ENCODE measurements around the gene MOV10. TPM values are rescaled to one million over a fixed set of nuclear protein-coding genes. Genes with fewer than 3 reads are reported as not detected.

Gene MOV10
- total and polyA plus RNA-seq, 9 of the 15 experiments (the other 6 are each of a cell fraction or from before 2014, with no cell fraction given) = 16.7 to 105 (median 49.5) TPM

DNA sequence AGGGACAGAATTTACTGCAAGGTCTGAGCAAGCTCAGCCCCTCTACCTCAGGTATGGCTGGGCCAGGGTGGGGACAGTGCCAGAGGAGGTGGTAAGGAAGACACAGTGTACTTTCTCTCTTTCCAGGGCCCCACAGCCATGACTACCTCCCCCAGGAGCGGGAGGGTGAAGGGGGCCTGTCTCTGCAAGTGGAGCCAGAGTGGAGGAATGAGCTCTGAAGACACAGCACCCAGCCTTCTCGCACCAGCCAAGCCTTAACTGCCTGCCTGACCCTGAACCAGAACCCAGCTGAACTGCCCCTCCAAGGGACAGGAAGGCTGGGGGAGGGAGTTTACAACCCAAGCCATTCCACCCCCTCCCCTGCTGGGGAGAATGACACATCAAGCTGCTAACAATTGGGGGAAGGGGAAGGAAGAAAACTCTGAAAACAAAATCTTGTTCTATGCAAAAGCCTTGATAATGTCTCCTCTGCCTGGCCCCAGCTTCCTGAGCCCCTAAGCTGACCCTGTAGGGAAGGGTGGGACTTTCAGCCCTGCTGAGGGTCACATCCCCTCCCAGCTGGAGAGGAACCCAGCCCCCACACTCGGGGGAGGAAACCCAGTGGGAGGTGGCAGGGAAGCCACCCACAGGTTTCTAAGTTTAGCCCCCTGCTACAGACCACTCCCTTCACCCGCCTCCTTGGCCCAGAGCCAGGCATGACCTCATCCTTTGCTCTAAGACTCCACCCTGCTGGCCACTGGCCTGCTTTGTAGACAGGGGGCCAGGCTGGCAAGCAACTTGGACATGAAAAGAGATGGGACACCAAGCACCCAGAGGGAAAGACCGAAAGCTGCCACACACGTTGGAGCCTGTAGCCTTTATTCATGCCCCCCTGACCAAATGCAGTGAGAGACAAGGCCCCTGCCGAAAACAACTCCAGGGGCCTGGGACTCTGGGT lies 26.1 kb downstream of the MOV10 start (continued):
- TF ChIP-seq, protein P1, sequence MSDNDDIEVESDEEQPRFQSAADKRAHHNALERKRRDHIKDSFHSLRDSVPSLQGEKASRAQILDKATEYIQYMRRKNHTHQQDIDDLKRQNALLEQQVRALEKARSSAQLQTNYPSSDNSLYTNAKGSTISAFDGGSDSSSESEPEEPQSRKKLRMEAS (CRISPR knock-in tag; IDR thresholded peaks at IDR 0.05) = peak; percentile 68
- no peak for TF ChIP-seq CBX8 (IDR thresholded peaks at IDR 0.05; ENCODE audit: borderline replicate concordance, extremely low read depth, low read depth, low read length, poor library complexity, severe bottlenecking)
- 0 out of 2 replicates have a peak, but pooled peaks have one; percentile 3 for TF ChIP-seq MIER1 (IDR thresholded peaks at IDR 0.05; ENCODE audit: low read depth)
- TF ChIP-seq POLR2AphosphoS5 (IDR thresholded peaks at IDR 0.05; ENCODE audit: control insufficient read depth, insufficient read depth, low read depth, low read length) = peak; percentile 89
- peak; percentile 96 for TF ChIP-seq SMARCA4 (IDR thresholded peaks at IDR 0.05)
- TF ChIP-seq ZFX (CRISPR knock-in tag; IDR thresholded peaks at IDR 0.05) = no peak
- peak; percentile 84 for TF ChIP-seq MTA1 (IDR thresholded peaks at IDR 0.05; ENCODE audit: borderline replicate concordance)
- no peak for TF ChIP-seq ZNF384 (IDR thresholded peaks at IDR 0.05; ENCODE audit: low read depth, low read length)
- TF ChIP-seq, protein P2, sequence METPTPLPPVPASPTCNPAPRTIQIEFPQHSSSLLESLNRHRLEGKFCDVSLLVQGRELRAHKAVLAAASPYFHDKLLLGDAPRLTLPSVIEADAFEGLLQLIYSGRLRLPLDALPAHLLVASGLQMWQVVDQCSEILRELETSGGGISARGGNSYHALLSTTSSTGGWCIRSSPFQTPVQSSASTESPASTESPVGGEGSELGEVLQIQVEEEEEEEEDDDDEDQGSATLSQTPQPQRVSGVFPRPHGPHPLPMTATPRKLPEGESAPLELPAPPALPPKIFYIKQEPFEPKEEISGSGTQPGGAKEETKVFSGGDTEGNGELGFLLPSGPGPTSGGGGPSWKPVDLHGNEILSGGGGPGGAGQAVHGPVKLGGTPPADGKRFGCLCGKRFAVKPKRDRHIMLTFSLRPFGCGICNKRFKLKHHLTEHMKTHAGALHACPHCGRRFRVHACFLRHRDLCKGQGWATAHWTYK (CRISPR knock-in tag; IDR thresholded peaks at IDR 0.05) = peak; percentile 64; the same call in 1 of the 2 replicates
- TF ChIP-seq, protein P3, sequence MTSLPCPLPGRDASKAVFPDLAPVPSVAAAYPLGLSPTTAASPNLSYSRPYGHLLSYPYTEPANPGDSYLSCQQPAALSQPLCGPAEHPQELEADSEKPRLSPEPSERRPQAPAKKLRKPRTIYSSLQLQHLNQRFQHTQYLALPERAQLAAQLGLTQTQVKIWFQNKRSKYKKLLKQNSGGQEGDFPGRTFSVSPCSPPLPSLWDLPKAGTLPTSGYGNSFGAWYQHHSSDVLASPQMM (CRISPR knock-in tag; IDR thresholded peaks at IDR 0.05) = no peak
- TF ChIP-seq, protein P4, sequence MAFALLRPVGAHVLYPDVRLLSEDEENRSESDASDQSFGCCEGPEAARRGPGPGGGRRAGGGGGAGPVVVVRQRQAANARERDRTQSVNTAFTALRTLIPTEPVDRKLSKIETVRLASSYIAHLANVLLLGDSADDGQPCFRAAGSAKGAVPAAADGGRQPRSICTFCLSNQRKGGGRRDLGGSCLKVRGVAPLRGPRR (CRISPR knock-in tag; IDR thresholded peaks at IDR 0.05) = peak; percentile 83; the same call in 1 of the 2 replicates
- TF ChIP-seq ZNF76 (CRISPR knock-in tag; IDR thresholded peaks at IDR 0.05; ENCODE audit: borderline replicate concordance) = 0 out of 2 replicates have a peak, but pooled peaks have one; percentile 12
- TF ChIP-seq, protein P5, sequence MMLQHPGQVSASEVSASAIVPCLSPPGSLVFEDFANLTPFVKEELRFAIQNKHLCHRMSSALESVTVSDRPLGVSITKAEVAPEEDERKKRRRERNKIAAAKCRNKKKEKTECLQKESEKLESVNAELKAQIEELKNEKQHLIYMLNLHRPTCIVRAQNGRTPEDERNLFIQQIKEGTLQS (IDR thresholded peaks at IDR 0.05) = peak; percentile 98
- TF ChIP-seq, protein P5 (CRISPR knock-in tag; conservative IDR thresholded peaks at IDR 0.05) = peak; percentile 87
- TF ChIP-seq COPS2 (conservative IDR thresholded peaks at IDR 0.05) = no peak
